K562 (cell line): Measurements from ENCODE around the gene ANXA3. TPM values are rescaled to one million over a fixed set of nuclear protein-coding genes. Genes with fewer than 3 reads are reported as not detected.

Experiments
- EHMT2 ChIP-seq: fragments of 450-650 bp; IDR thresholded peaks from 2 replicates; pipeline ENCODE4 v1.6.1; 2018; ENCODE audit warnings: antibody characterized with exemption
- ESRRA ChIP-seq: fragments of 450-650 bp; IDR thresholded peaks from 2 replicates; pipeline ENCODE4 v1.6.1; 2014; ENCODE audit warnings: low read depth, mild to moderate bottlenecking, moderate library complexity, borderline replicate concordance
- ETV5 ChIP-seq: sonication (generic); formaldehyde crosslinking; IDR thresholded peaks from 2 replicates; pipeline ENCODE4 v1.4.0; 2020; ENCODE audit warnings: low read depth, mild to moderate bottlenecking, missing genetic modification reagents
- ETV6 ChIP-seq, 3 experiments: fragments of 150-350 bp in 1 of 3; sonication (generic) in 1 of 3; formaldehyde crosslinking in 1 of 3; IDR thresholded peaks; 2 replicates each; pipeline versions ENCODE4 v1.6.1 to v1.8.0; 2014 to 2022; ENCODE audit warnings: borderline replicate concordance in 2 of 3, low read depth in 2 of 3, antibody characterized with exemption in 1 of 3, low read length in 1 of 3, mild to moderate bottlenecking in 1 of 3, missing genetic modification reagents in 1 of 3
- JUND ChIP-seq, 2 experiments: IDR thresholded peaks; 2 replicates in 1 of 2; 3 replicates in 1 of 2; pipeline ENCODE4 v1.6.1; 2011; ENCODE audit warnings: borderline replicate concordance in 2 of 2, low read depth in 2 of 2, low read length in 2 of 2, improper control_type of control experiment in 1 of 2, missing biosample characterization in 1 of 2, missing genetic modification characterization in 1 of 2, missing genetic modification reagents in 1 of 2
- PBX2 ChIP-seq, 2 experiments: IDR thresholded peaks in 1 of 2; conservative IDR thresholded peaks in 1 of 2; 2 replicates each; pipeline ENCODE4 v1.6.1; 2016; ENCODE audit warnings: low read depth in 2 of 2, mild to moderate bottlenecking in 1 of 2, missing compliant biosample characterization in 1 of 2, missing genetic modification characterization in 1 of 2, moderate library complexity in 1 of 2
- POLR2H ChIP-seq: IDR thresholded peaks from 2 replicates; pipeline ENCODE4 v1.6.1; 2016; ENCODE audit warnings: missing genetic modification characterization, low read depth, mild to moderate bottlenecking, control low read depth, missing compliant biosample characterization, moderate library complexity
- SMARCE1 ChIP-seq: fragments of 450-650 bp; IDR thresholded peaks from 2 replicates; pipeline ENCODE4 v1.7.1; 2016; ENCODE audit warnings: mild to moderate bottlenecking
- SRSF3 ChIP-seq: fragments of 200-400 bp; formaldehyde crosslinking; IDR thresholded peaks from 2 replicates; pipeline ENCODE4 v1.6.1; 2016; ENCODE audit warnings: mild to moderate bottlenecking, low read length, moderate library complexity; ENCODE audit not compliant: insufficient read depth
- TAF1 ChIP-seq: IDR thresholded peaks from 2 replicates; pipeline ENCODE4 v1.6.1; 2011; ENCODE audit warnings: mild to moderate bottlenecking, low read length, moderate library complexity; ENCODE audit not compliant: insufficient read depth, control insufficient read depth, severe bottlenecking; ENCODE audit errors: extremely low read depth
- THRA ChIP-seq: fragments of 450-650 bp; IDR thresholded peaks from 2 replicates; pipeline ENCODE4 v1.6.1; 2017; ENCODE audit warnings: mild to moderate bottlenecking, moderate library complexity
- USF2 ChIP-seq: sonication (generic); formaldehyde crosslinking; IDR thresholded peaks from 2 replicates; pipeline ENCODE4 v1.5.0; 2020; ENCODE audit warnings: missing genetic modification reagents
- ZBTB11 ChIP-seq, 3 experiments: fragments of 200-800 bp in 1 of 3; fragments of 250-450 bp in 1 of 3; fragments of 450-650 bp in 1 of 3; sonication (Bioruptor Pico) in 1 of 3; sonication (Bioruptor generic) in 1 of 3; formaldehyde crosslinking in 1 of 3; IDR thresholded peaks; 2 replicates each; pipeline versions ENCODE4 v1.6.1 to v1.8.0; 2016 to 2022; ENCODE audit warnings: mild to moderate bottlenecking in 2 of 3, missing genetic modification characterization in 2 of 3, missing compliant biosample characterization in 1 of 3, moderate library complexity in 1 of 3
- polyA plus RNA-seq, 8 experiments: library from polyadenylated mRNA; depleted of rRNA in 4 of 8; stranded (reverse) in 5 of 8; unstranded in 3 of 8; fragments of >200 nt; fragmentation: Nextera tagmentation in 2 of 8; fragmentation: Illumina TruSeq in 1 of 8; extraction: Ambion mirVana in 2 of 8; extraction: Trizol in 1 of 8; gene quantifications; 2 replicates each; pipeline versions ENCODE4 v1.2.1 to v1.2.3, GENCODE V29; 2011 to 2014; ENCODE audit warnings: inconsistent platforms in 1 of 8, missing spikeins in 1 of 8
- total RNA-seq, 7 experiments: library from RNA; depleted of rRNA in 6 of 7; stranded (reverse); fragments of >200 nt in 6 of 7; fragmentation: Illumina TruSeq in 2 of 7; extraction: Trizol in 2 of 7; gene quantifications; 2 replicates each; pipeline versions ENCODE4 v1.2.1 to v1.2.3, GENCODE V29; 2011 to 2021; ENCODE audit warnings: low replicate concordance in 1 of 7

Gene ANXA3
- total and polyA plus RNA-seq, 9 of the 15 experiments (the other 6 are each of a cell fraction or from before 2014, with no cell fraction given): 6.3 to 15.5 (median 9.8) TPM

- TF ChIP-seq SRSF3 (no peak), JUND (IDR thresholded peaks at IDR 0.05; ENCODE audit: borderline replicate concordance, low read depth, low read length) (peak; percentile 63; the same call in 1 of the 2 replicates), JUND (tag; IDR thresholded peaks at IDR 0.05; ENCODE audit: borderline replicate concordance, low read depth, low read length) (peak; percentile 71; the same call in 1 of the 3 replicates), ETV5 (CRISPR knock-in tag) (peak; percentile 73; the same call in 1 of the 2 replicates), ZBTB11 (CRISPR knock-in tag; IDR thresholded peaks at IDR 0.05) (peak in 1 of 3 experiments; percentile 57; a peak in 2 of 6 replicates), ETV6 (IDR thresholded peaks at IDR 0.05; ENCODE audit: borderline replicate concordance in 1 of 2, low read depth in 2 of 2, low read length in 1 of 2) (peak in 1 of 2 experiments; percentile 65; a peak in 2 of 4 replicates), ETV6 (CRISPR knock-in tag; IDR thresholded peaks at IDR 0.05; ENCODE audit: borderline replicate concordance) (no peak), SMARCE1 (peak; percentile 92), TAF1 (no peak), POLR2H (peak; percentile 13; the same call in 1 of the 2 replicates), EHMT2 (0 out of 2 replicates have a peak, but pooled peaks have one; percentile 27), USF2 (CRISPR knock-in tag) (no peak), ESRRA (peak; percentile 75; the same call in 1 of the 2 replicates), PBX2 (CRISPR knock-in tag; IDR thresholded peaks at IDR 0.05; ENCODE audit: low read depth) (no peak), PBX2 (tag; conservative IDR thresholded peaks at IDR 0.05; ENCODE audit: low read depth) (peak; percentile 92), THRA (peak; percentile 54; the same call in 1 of the 2 replicates)
These were observed 59.1 kb downstream of the ANXA3 start (continued) for GRCh38 chr4:78610546-78611214.
